HG03432 (cell line): ENCODE data around the gene OSBPL2.

Experiments
- ATAC-seq: cut with Tn5 transposase; IDR thresholded peaks from one replicate; pipeline ENCODE4 v1.9.1; 2021; ENCODE audit warnings: mild to moderate bottlenecking, moderate library complexity; ENCODE audit not compliant: unreplicated experiment

The OSBPL2 gene

DNA sequence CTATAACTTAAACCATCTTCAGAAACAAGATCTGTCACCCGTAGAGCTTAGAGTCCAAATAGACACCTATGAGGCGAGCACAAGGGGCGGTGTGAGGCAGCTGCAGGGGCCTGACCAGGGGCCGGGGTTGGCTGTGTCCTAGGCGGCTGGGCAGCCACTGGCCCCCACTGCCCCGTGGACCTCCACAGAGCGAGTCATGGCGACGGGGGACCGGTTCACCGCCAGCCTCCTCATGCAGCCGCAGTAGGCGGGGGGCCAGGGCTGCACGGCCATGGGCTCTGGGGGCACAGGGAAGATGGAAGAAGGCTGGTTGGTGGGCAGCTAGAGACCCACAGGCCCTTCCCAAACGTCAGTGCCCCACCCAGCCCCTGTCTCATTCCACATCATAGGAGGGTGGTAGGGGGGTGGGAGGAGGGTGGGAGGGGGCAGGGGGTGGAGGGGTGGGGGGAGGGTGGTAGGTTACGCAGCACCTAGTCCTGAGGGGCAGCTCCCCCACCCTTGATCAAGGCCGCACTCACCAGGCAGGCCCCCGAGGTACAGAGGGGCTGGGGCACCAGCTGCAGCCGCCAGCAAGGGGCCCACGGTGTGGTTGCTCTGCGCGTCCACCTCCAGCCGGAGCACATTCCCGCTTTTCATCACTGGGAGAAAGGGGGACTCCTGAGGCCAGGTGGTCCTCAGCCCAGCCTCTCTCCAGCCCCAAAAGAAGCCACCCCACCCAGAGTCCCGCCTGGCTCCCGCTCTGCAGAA lies 71.0 kb downstream of the OSBPL2 start:
- no peak for ATAC-seq

GRCh38 chr20:62309947-62310756 lies 71.8 kb downstream of the OSBPL2 start:
- ATAC-seq, result no peak

DNA sequence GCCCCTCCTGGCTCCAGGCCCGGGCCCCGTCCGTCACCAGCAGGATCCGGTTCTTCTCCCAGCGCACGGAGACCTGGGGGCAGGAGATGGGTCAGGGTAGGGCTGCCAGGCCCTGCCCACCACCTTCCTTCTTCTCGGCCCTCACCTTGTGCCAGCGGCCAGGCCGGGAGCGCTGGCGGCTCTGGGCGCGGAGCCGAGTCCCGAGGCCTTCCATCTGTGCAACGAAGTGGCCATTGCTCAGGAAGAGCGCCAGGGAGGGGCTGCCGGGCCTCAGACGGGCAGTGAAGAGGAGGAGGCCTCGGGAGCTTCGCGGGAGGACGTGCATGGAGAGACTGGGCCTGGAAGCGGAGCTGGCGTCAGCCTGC lies 72.4 kb downstream of the OSBPL2 start:
- no peak for ATAC-seq

DNA sequence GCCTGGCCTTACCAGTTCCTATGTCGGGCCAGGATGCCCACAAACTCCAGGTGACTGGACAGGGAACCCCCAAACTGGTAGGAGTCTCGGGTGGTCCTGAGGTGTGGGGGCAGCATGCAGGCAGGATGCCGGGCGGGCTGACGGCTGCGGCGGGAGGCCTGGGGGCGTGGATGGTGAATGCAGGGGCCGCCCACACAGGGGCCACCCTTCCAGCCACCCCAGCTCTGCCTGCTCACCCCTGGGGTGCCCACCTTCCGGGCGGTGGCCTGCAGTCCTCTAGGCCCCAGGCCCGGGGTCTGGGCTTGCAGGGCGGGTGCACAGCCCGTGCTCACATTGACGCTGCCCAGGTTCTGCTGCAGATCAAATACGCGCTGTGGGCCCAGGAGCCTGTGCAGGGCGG lies 72.8 kb downstream of the OSBPL2 start:
- ATAC-seq, result no peak

- ATAC-seq, result no peak
Observed at GRCh38 chr20:62311832-62312661, 73.7 kb downstream of the OSBPL2 start.

DNA sequence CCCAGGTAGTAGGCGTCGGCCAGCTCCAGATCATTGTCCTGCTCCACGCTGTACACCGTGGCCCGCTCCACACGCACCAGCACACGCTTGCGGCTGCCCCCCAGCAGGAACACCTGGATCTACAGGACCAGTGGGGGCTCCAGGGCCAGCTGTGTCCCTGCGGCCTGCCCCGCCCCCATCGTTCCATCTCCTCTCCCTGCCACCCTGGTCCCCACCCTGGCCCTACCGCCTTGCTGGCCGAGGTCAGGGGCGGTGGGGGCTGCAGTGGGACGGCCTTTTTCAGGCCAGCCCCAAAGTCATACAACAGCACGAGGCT lies 74.3 kb downstream of the OSBPL2 start:
- ATAC-seq, result no peak

DNA sequence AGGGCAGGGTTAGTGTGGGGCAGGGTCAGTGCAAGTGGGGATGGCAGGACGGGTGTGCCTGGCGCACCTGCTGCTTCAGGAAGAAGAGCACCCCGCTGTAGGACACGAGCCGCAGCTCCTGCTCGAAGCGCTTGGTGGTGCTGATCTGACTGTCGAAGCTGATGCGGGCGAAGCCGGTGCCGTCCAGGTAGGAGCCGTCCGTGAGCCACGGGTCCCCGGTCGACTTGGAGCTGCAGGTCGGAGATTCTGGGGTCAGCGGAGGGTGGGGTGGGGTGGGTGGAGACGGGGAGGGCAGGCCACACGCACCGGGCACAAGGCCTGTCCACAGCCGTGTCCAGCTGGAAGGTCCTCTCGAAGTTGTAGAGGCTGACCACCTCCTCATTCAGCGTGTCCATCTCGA lies 74.7 kb downstream of the OSBPL2 start:
- no peak for ATAC-seq

GRCh38 chr20:62313460-62314338 lies 75.4 kb downstream of the OSBPL2 start:
- ATAC-seq, result no peak

DNA sequence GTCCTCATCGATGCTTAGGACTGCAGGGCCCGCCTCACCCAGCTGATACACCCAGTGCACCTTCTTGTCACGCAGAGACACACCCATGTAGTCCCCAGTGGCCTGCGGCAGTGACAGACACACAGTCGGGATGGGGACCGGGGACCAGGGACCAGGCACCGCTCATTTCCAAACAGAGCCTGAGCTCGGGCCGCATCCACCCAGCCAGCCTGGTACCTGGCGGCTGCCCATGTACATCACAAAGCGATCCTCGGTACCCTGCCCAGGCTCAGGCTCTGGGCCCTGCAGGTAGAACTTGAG lies 76.0 kb downstream of the OSBPL2 start:
- no peak for ATAC-seq

DNA sequence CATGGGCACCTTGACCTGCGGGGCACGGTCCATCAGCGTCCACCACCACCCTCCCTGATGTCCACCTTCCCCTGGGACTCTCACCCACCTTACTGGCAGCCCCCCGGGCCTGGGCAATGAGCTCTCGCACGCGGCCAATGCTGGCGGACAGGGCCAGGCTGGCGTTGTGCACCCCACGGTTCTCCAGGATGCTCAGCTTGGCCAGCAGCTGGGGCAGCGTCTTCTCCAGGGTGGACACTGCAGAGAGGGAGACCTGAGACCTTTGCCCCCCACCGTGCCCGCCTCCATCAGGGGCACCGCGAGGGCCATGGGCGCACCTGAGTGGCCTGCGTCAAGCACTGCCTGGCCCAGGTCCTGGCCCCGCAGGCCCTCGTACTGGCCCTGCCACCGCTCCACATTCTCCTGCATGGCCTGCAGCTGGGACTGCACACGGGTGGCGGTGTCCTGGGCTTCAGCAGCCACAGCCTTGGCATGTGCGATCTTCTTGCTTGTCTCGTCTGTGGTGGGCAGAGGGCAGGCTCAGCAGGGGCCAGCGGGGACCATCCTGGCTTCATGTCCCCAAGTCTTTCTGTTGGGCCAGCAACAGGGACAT lies 76.5 kb downstream of the OSBPL2 start:
- no peak for ATAC-seq

- no peak for ATAC-seq
Observed at GRCh38 chr20:62315773-62316172, 77.5 kb downstream of the OSBPL2 start.

DNA sequence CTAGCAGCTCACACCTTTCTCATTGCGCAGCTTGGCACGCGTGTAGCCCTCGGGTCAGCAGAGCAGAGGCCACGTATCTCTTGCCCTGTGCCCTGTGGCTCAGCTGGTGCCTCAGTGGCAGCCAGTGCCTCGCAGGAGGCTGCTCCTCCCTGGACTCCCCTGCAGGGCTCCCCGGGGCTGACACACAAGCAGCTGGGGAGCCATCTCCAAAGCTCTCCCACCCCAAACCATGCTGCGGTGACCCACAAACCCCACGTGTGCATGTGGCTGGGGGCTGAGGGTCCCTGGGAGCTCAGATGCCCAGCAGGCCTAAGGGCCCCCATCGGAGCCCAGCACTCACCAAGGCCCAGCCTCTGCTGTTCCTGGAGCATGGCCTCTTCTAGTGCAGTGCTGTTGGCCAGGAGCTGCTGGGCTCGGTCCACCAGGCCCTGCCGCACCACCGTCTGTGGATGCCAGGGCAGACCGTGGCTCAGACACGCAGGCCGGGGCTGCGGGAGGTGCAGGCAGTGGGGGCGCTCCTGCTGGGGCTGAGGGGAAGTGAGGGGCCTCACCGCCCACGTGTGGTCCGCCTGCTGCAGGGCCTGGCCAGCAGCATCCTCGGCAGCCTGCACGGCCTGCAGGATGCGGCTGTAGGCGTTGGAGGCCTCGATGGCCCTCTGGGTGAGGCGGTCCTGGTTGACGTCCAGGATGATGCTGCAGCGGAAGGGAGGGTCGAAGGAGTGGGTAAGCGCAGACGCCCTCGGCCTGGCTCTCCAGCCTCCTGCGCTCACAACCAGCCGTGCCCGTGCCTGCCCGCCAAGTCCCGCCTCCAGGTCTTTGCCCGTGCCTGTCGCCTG lies 78.2 kb downstream of the OSBPL2 start:
- no peak for ATAC-seq

- no peak for ATAC-seq
Observed at GRCh38 chr20:62317167-62317655, 78.9 kb downstream of the OSBPL2 start.

DNA sequence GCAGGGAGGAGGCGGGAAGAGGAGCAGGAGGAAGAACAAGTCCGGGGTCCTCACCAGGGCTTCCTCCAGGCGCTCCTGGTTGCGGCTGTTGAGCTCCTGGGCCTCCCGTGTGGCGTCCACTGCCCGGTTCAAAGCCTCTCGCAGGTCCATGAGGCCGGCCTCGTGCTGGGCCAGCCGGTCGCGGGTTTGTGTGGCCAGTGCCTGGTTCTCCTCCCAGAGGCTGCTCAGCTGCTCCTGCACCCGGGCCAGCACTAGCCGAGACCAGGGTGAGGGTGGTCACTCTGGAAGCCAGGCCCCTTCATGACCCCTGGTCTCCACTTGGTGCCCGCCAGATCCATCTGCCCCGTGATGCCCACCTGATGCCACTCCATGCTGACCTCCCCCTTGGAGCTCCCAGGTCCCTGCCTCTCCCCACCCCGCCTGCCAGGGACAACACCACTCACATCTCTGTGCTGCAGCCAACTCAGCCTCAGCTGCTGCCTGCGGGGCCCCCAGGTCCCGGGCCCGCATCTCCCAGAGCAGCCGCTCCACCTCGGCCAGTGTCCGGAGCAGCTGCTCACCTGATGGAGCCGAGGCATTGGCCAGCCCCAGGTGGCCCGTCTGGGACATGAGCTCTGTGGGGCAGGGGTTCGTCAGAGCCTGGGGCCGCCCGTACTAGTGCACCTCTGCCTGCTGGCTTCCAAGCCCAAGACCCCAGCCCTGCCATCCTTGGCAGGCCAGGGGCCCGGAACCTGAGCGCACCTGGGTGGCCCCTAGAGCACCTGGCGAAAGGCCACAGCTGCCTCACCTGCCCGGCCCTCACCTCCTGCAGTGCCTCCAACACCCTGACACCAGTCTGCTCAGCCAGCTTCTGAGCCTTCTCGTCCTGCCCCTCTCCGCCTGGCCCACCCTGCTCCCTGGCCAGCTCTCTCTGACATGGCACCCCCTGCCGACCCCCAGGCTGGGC lies 80.4 kb downstream of the OSBPL2 start:
- ATAC-seq, result no peak

DNA sequence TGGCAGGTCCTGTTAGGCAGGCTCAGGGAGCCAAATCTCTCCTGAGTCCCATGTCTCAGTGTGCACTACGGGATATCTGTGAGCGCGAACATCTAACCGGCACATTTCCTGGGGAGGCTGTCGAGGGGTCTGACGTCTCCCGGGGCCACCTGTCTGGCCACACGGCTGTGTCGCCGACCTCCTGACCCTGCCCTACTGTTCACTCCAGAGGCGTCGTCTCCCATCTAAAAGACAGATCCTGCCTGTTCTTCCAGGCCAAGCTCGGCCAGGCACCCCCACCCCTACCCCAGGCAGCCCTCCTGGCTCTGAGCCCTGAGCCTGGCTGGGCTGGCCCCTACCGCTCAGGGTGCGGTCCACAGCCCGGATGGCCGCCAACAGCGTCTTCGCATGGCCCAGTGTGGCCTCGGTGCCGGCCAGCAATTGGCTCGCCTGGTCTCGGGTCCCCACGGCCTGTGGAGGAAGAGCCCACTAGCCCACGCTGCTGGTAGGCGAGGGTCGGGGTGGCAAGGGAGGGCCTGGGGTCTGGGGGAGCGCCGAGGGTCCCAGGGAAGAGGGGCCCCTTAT lies 81.1 kb downstream of the OSBPL2 start:
- no peak for ATAC-seq

- no peak for ATAC-seq
Observed at GRCh38 chr20:62320581-62321354, 82.4 kb downstream of the OSBPL2 start.

DNA sequence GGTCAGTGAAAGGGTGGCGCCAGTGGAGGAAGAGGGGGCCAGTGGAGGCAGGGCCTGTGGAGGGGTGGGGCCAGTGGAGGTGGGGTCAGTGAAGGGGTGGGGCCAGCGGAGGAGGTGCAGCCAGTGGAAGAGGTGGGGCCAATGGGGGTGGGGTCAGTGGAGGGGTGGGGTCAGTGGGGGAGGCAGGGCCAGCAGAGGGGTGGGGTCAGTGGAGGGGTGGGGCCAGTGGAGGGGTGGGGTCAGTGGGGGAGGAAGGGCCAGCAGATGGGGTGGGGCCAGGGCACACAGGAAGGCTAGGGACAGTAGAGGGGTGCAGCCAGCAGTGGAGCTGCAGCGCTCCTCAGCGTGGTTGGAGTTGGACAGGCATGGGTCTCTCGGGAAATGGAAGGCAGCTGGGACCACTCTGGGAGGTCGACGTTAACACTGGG lies 83.2 kb downstream of the OSBPL2 start:
- ATAC-seq, result no peak
